Osteoblast (primary cell): ENCODE measurements around the gene AIFM2. TPM values are rescaled to one million over a fixed set of nuclear protein-coding genes. Genes with fewer than 3 reads are reported as not detected.

ENCODE experiments used
- DNase-seq: peaks from one replicate; pipeline ENCODE4 v3.0.0; 2011; ENCODE audit warnings: low spot score, mixed read lengths; ENCODE audit not compliant: insufficient read length; ENCODE audit errors: missing footprints
- H2AFZ ChIP-seq: 2 replicates; pipeline ENCODE4 v1.6.0; 2011; ENCODE audit warnings: mild to moderate bottlenecking, low read length
- H3K27ac ChIP-seq: 2 replicates; pipeline ENCODE4 v1.5.1; 2011; ENCODE audit warnings: mild to moderate bottlenecking, low read depth, low read length, moderate library complexity
- H3K27me3 ChIP-seq: 2 replicates; pipeline ENCODE4 v1.6.0; 2012; ENCODE audit warnings: mild to moderate bottlenecking, control low read depth, inconsistent platforms, low read length, moderate library complexity; ENCODE audit not compliant: insufficient read depth
- H3K36me3 ChIP-seq: 2 replicates; pipeline ENCODE4 v1.5.1; 2011; ENCODE audit warnings: mild to moderate bottlenecking, low read length, control low read depth, moderate library complexity; ENCODE audit not compliant: insufficient read depth
- H3K4me1 ChIP-seq: 2 replicates; pipeline ENCODE4 v1.5.1; 2011; ENCODE audit warnings: mild to moderate bottlenecking, low read length, control low read depth, moderate library complexity; ENCODE audit not compliant: insufficient read depth
- H3K4me2 ChIP-seq: 2 replicates; pipeline ENCODE4 v1.6.0; 2011; ENCODE audit warnings: mild to moderate bottlenecking, low read length; ENCODE audit not compliant: insufficient read depth
- H3K4me3 ChIP-seq: fragments of 200-600 bp; sonication (generic); 3 replicates; pipeline ENCODE4 v1.5.1; 2012; ENCODE audit warnings: mild to moderate bottlenecking, low read length, inconsistent platforms; ENCODE audit not compliant: insufficient read depth
- H3K79me2 ChIP-seq: 2 replicates; pipeline ENCODE4 v1.6.0; 2012; ENCODE audit warnings: mild to moderate bottlenecking, low read length, control low read depth, inconsistent platforms; ENCODE audit not compliant: insufficient read depth
- H3K9me3 ChIP-seq: 2 replicates; pipeline ENCODE4 v1.5.1; 2011; ENCODE audit warnings: low read depth, low read length, control low read depth
- H4K20me1 ChIP-seq: 2 replicates; pipeline ENCODE4 v1.6.0; 2012; ENCODE audit warnings: mild to moderate bottlenecking, low read length, control low read depth; ENCODE audit not compliant: insufficient read depth
- total RNA-seq: library from RNA; depleted of rRNA; stranded (reverse); fragments of >200 nt; gene quantifications from 2 replicates; pipeline ENCODE4 v1.2.3, GENCODE V29; 2012
- TF ChIP-seq, protein P1 (sequence below): IDR thresholded peaks from 2 replicates; pipeline ENCODE4 v1.5.1; 2011; ENCODE audit warnings: mild to moderate bottlenecking, low read depth, low read length, moderate library complexity; ENCODE audit errors: extremely low read depth

Gene AIFM2
- total RNA-seq, 1 donor: 14.8 TPM

DNA sequence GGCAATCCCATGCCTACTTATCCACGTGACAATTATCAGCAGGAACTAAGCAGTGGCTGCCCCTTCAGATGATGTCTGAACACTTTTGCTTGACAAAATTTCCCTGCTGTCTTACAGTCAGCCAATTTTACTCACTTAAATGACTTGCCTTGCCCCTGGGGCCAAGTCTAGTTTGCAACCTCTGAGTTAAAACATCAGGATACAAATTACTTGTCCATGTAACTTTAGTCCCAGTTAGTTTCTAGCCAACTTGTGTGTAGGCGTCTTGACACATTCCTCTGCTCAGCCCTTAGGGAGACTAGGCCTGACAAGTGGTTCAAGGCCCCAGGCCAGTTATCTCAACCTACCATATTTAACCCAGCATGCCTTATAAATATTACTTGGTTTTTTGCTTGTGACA, 25.5 kb upstream of the AIFM2 start:
- Histone ChIP-seq H3K27me3 (no peaks in the 10 kb centered on the region), H3K4me1 (peaks cover 24% of the 10 kb centered on the region), H3K4me2 (no peak overlapping the region), H4K20me1 (peaks cover 61% of the 10 kb centered on the region), H3K79me2 (peaks cover 93% of the 10 kb centered on the region), H3K4me3 (no peak overlapping the region), H3K9me3 (no peaks in the 10 kb centered on the region), H3K36me3 (peaks cover 87% of the 10 kb centered on the region), H3K27ac (peak overlapping the region; percentile 1), H2AFZ (no peak overlapping the region)
- TF ChIP-seq, protein P1, sequence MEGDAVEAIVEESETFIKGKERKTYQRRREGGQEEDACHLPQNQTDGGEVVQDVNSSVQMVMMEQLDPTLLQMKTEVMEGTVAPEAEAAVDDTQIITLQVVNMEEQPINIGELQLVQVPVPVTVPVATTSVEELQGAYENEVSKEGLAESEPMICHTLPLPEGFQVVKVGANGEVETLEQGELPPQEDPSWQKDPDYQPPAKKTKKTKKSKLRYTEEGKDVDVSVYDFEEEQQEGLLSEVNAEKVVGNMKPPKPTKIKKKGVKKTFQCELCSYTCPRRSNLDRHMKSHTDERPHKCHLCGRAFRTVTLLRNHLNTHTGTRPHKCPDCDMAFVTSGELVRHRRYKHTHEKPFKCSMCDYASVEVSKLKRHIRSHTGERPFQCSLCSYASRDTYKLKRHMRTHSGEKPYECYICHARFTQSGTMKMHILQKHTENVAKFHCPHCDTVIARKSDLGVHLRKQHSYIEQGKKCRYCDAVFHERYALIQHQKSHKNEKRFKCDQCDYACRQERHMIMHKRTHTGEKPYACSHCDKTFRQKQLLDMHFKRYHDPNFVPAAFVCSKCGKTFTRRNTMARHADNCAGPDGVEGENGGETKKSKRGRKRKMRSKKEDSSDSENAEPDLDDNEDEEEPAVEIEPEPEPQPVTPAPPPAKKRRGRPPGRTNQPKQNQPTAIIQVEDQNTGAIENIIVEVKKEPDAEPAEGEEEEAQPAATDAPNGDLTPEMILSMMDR: no peak
- peak; percentile 77 for DNase-seq

GRCh38 chr10:70155255-70155838, 22.7 kb upstream of the AIFM2 start:
- Histone ChIP-seq H3K4me2 (no peak overlapping the region), H3K79me2 (peaks cover 92% of the 10 kb centered on the region), H3K36me3 (peaks cover 97% of the 10 kb centered on the region), H3K4me3 (no peak overlapping the region), H3K9me3 (no peaks in the 10 kb centered on the region), H3K27me3 (no peaks in the 10 kb centered on the region), H3K4me1 (peaks cover 10% of the 10 kb centered on the region), H2AFZ (no peak overlapping the region), H3K27ac (no peak overlapping the region), H4K20me1 (peaks cover 55% of the 10 kb centered on the region)
- no peak for DNase-seq
- TF ChIP-seq, protein P1: no peak

DNA sequence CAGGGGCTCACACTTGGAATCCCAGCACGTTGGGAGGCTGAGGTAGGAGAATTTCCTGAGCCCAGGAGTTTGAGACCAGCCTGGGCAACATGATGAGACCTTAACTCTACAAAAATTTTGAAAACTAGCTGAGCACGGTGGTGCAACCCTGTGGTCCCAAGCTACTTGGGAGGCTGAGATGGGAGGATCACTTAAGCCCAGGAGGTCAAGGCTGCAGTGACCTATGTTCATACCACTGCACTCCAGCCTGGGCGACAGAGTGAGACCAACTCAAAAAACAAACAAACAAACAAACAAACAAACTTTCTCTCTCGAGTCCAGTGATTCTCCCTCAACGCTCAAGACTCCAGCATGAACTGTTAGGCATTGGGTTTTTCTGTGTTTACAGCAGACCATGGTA, 15.9 kb upstream of the AIFM2 start:
- no peaks in the 10 kb centered on the region for H3K27me3 ChIP-seq
- H3K36me3 ChIP-seq: peaks cover 57% of the 10 kb centered on the region
- DNase-seq: no peak
- no peak overlapping the region for H3K4me3 ChIP-seq
- TF ChIP-seq, protein P1: no peak
- no peaks in the 10 kb centered on the region for H3K9me3 ChIP-seq
- peaks cover 74% of the 10 kb centered on the region for H3K79me2 ChIP-seq
- peaks cover 25% of the 10 kb centered on the region for H3K4me1 ChIP-seq
- no peak overlapping the region for H2AFZ ChIP-seq
- H3K4me2 ChIP-seq: no peak overlapping the region
- peaks cover 62% of the 10 kb centered on the region for H4K20me1 ChIP-seq
- no peak overlapping the region for H3K27ac ChIP-seq

GRCh38 chr10:70147259-70147625, 14.6 kb upstream of the AIFM2 start:
- peak overlapping the region; percentile 86 for H3K4me2 ChIP-seq
- H3K9me3 ChIP-seq: no peaks in the 10 kb centered on the region
- H3K27ac ChIP-seq: peak overlapping the region; percentile 76
- no peaks in the 10 kb centered on the region for H3K27me3 ChIP-seq
- peaks cover 25% of the 10 kb centered on the region for H3K4me1 ChIP-seq
- no peak for DNase-seq
- H3K36me3 ChIP-seq: peaks cover 44% of the 10 kb centered on the region
- H4K20me1 ChIP-seq: peaks cover 57% of the 10 kb centered on the region
- no peak overlapping the region for H2AFZ ChIP-seq
- peak overlapping the region; percentile 83 for H3K4me3 ChIP-seq
- TF ChIP-seq, protein P1: no peak
- H3K79me2 ChIP-seq: peaks cover 67% of the 10 kb centered on the region
